SK-N-SH (cell line): Measurements from ENCODE around the gene SFT2D1. TPM values are rescaled to one million over a fixed set of nuclear protein-coding genes. Genes with fewer than 3 reads are reported as not detected.

Experiments used
- CTCF ChIA-PET: fragments of 300-600, 350-600 bp; formaldehyde crosslinking; extraction: SDS; loops from one replicate; lab custom pipeline; 2021; lab: Yijun Ruan, JAX
- POLR2A ChIA-PET: fragments of 350-600 bp; sonication (Branson Sonifier 250); formaldehyde crosslinking; extraction: SDS; loops from one replicate; lab custom pipeline; 2020; ENCODE audit warnings: antibody characterized with exemption, inconsistent platforms; lab: Yijun Ruan, JAX
- DNase-seq: peaks from one replicate; pipeline ENCODE4 v3.0.0; 2012
- H2AFZ ChIP-seq: fragments of 200-600 bp; sonication (generic); 2 replicates; pipeline ENCODE4 v1.8.1; 2016; ENCODE audit warnings: antibody characterized with exemption, mild to moderate bottlenecking, low read depth
- H3F3A ChIP-seq: fragments of 200-600 bp; sonication (generic); replicated peaks from 2 replicates; pipeline ENCODE3; 2016; ENCODE audit warnings: antibody characterized with exemption, mild to moderate bottlenecking; ENCODE audit not compliant: insufficient read depth
- H3K27ac ChIP-seq, 2 experiments: fragments of 200-500 bp in 1 of 2; fragments of 200-600 bp in 1 of 2; sonication (Bioruptor generic) in 1 of 2; sonication (generic), shearing (Covaris generic) in 1 of 2; 2 replicates each; pipeline versions ENCODE4 v1.5.1 to v1.6.1; 2014 to 2016; ENCODE audit warnings: low read depth in 2 of 2, inconsistent platforms in 1 of 2, low read length in 1 of 2, mild to moderate bottlenecking in 1 of 2, mixed read lengths in 1 of 2
- H3K27me3 ChIP-seq: fragments of 200-600 bp; sonication (generic), shearing (Covaris generic); 2 replicates; pipeline ENCODE4 v1.6.1; 2016; ENCODE audit warnings: mixed run types; ENCODE audit not compliant: insufficient read depth
- H3K36me3 ChIP-seq, 2 experiments: fragments of 200-500 bp in 1 of 2; fragments of 200-600 bp in 1 of 2; sonication (Bioruptor generic) in 1 of 2; sonication (generic) in 1 of 2; replicated peaks in 1 of 2; 2 replicates each; pipeline versions ENCODE3 to v1.5.1; 2014 to 2016; ENCODE audit warnings: low read length in 1 of 2, mild to moderate bottlenecking in 1 of 2; ENCODE audit not compliant: insufficient read depth in 2 of 2, control insufficient read depth in 1 of 2
- H3K4me1 ChIP-seq, 2 experiments: fragments of 200-500 bp in 1 of 2; fragments of 200-600 bp in 1 of 2; sonication (Bioruptor generic) in 1 of 2; sonication (generic), shearing (Covaris generic) in 1 of 2; 2 replicates each; pipeline versions ENCODE4 v1.5.1 to v1.6.1; 2014 to 2016; ENCODE audit warnings: low read depth in 1 of 2, low read length in 1 of 2, mixed run types in 1 of 2; ENCODE audit not compliant: insufficient read depth in 2 of 2, control insufficient read depth in 1 of 2
- H3K4me2 ChIP-seq: fragments of 200-600 bp; sonication (generic), shearing (Covaris generic); 2 replicates; pipeline ENCODE4 v1.6.1; 2017; ENCODE audit warnings: mixed run types
- H3K4me3 ChIP-seq, 2 experiments: fragments of 200-500 bp in 1 of 2; fragments of 200-600 bp in 1 of 2; sonication (Bioruptor generic) in 1 of 2; sonication (generic), shearing (Covaris generic) in 1 of 2; 2 replicates each; pipeline versions ENCODE4 v1.5.1 to v1.8.1; 2014 to 2016; ENCODE audit warnings: low read depth in 2 of 2, inconsistent platforms in 1 of 2, low read length in 1 of 2, mild to moderate bottlenecking in 1 of 2, mixed read lengths in 1 of 2, moderate library complexity in 1 of 2
- H3K79me2 ChIP-seq: fragments of 200-600 bp; sonication (generic); 2 replicates; pipeline ENCODE4 v1.8.1; 2017; ENCODE audit warnings: mild to moderate bottlenecking; ENCODE audit not compliant: insufficient read depth
- H3K9ac ChIP-seq: fragments of 200-600 bp; sonication (generic); 2 replicates; pipeline ENCODE4 v1.6.1; 2017; ENCODE audit warnings: mixed run types
- H3K9me2 ChIP-seq: fragments of 200-600 bp; sonication (generic); 2 replicates; pipeline ENCODE4 v1.6.1; 2017; ENCODE audit warnings: mixed run types
- H3K9me3 ChIP-seq: fragments of 200-600 bp; sonication (generic); 2 replicates; pipeline ENCODE4 v1.6.1; 2017; ENCODE audit warnings: mixed run types, mild to moderate bottlenecking, moderate library complexity
- H4K20me1 ChIP-seq: fragments of 200-600 bp; sonication (generic); 2 replicates; pipeline ENCODE4 v1.6.1; 2017; ENCODE audit warnings: mild to moderate bottlenecking, mixed run types; ENCODE audit not compliant: insufficient read depth
- CHD2 ChIP-seq: fragments of 150-350 bp; IDR thresholded peaks from 2 replicates; pipeline ENCODE4 v1.6.1; 2018; ENCODE audit warnings: low read length; ENCODE audit not compliant: partially characterized antibody
- ELF1 ChIP-seq: IDR thresholded peaks from 2 replicates; pipeline ENCODE4 v1.4.0; 2012
- FOXM1 ChIP-seq: IDR thresholded peaks from 2 replicates; pipeline ENCODE4 v1.4.0; 2012; ENCODE audit warnings: low read depth, mild to moderate bottlenecking
- GATA2 ChIP-seq: sonication (generic); formaldehyde crosslinking; IDR thresholded peaks from 2 replicates; pipeline ENCODE4 v1.5.0; 2020; ENCODE audit warnings: mild to moderate bottlenecking, missing genetic modification reagents
- MEF2A ChIP-seq: IDR thresholded peaks from 2 replicates; pipeline ENCODE4 v1.4.0; 2012; ENCODE audit warnings: low read depth, borderline replicate concordance
- MXI1 ChIP-seq: IDR thresholded peaks from 2 replicates; pipeline ENCODE4 v1.6.1; 2012; ENCODE audit warnings: mild to moderate bottlenecking, low read depth, low read length, improper control_type of control experiment
- NFIC ChIP-seq: IDR thresholded peaks from 2 replicates; pipeline ENCODE4 v1.4.0; 2012; ENCODE audit warnings: borderline replicate concordance
- NRF1 ChIP-seq: IDR thresholded peaks from 2 replicates; pipeline ENCODE4 v1.6.1; 2012; ENCODE audit warnings: low read depth, mild to moderate bottlenecking, low read length
- RAD21 ChIP-seq: IDR thresholded peaks from 2 replicates; pipeline ENCODE4 v1.6.1; 2012; ENCODE audit warnings: mild to moderate bottlenecking, low read length
- SIN3A ChIP-seq: IDR thresholded peaks from 2 replicates; pipeline ENCODE4 v1.6.1; 2012; ENCODE audit warnings: low read depth, mild to moderate bottlenecking, low read length, moderate library complexity, borderline replicate concordance
- SMC3 ChIP-seq: IDR thresholded peaks from 2 replicates; pipeline ENCODE4 v1.6.1; 2012; ENCODE audit warnings: low read depth, low read length, improper control_type of control experiment
- TCF12 ChIP-seq: IDR thresholded peaks from 2 replicates; pipeline ENCODE4 v1.4.0; 2012
- TEAD4 ChIP-seq: IDR thresholded peaks from 2 replicates; pipeline ENCODE4 v1.4.0; 2012; ENCODE audit warnings: mild to moderate bottlenecking, borderline replicate concordance; ENCODE audit not compliant: insufficient read depth
- YY1 ChIP-seq: IDR thresholded peaks from 2 replicates; pipeline ENCODE4 v1.4.0; 2012; ENCODE audit warnings: low read depth, mild to moderate bottlenecking
- whole genome bisulfite sequencing: methylation state at CpG from one replicate; pipeline ENCODE4 v1.1.6; 2017; ENCODE audit warnings: low lambda C conversion rate; 5-methylcytosine and 5-hydroxymethylcytosine counted together
- polyA plus RNA-seq, 3 experiments: library from polyadenylated mRNA; depleted of rRNA; stranded (reverse); fragments of >200 nt; gene quantifications; 2 replicates each; pipeline ENCODE4 v1.2.3, GENCODE V29; 2012
- TF ChIP-seq, protein P1 (sequence below): IDR thresholded peaks from 2 replicates; pipeline ENCODE4 v1.4.0; 2012; ENCODE audit warnings: low read depth, borderline replicate concordance
- TF ChIP-seq, protein P2 (sequence below): fragments of 150-350 bp; IDR thresholded peaks from 2 replicates; pipeline ENCODE4 v1.6.1; 2017; ENCODE audit warnings: antibody characterized with exemption, low read length, low read depth, borderline replicate concordance
- TF ChIP-seq, protein P3 (sequence below): fragments of 200-600 bp; sonication (generic); IDR thresholded peaks from 2 replicates; pipeline ENCODE4 v1.6.1; 2017; ENCODE audit warnings: antibody characterized with exemption, mild to moderate bottlenecking, moderate library complexity
- TF ChIP-seq, protein P4 (sequence below): IDR thresholded peaks from 2 replicates; pipeline ENCODE4 v1.4.0; 2012; ENCODE audit warnings: low read depth, borderline replicate concordance

The SFT2D1 gene
- polyA plus RNA-seq, 1 of the 3 experiments (the other 2 are of a cell fraction), result 131 TPM

DNA sequence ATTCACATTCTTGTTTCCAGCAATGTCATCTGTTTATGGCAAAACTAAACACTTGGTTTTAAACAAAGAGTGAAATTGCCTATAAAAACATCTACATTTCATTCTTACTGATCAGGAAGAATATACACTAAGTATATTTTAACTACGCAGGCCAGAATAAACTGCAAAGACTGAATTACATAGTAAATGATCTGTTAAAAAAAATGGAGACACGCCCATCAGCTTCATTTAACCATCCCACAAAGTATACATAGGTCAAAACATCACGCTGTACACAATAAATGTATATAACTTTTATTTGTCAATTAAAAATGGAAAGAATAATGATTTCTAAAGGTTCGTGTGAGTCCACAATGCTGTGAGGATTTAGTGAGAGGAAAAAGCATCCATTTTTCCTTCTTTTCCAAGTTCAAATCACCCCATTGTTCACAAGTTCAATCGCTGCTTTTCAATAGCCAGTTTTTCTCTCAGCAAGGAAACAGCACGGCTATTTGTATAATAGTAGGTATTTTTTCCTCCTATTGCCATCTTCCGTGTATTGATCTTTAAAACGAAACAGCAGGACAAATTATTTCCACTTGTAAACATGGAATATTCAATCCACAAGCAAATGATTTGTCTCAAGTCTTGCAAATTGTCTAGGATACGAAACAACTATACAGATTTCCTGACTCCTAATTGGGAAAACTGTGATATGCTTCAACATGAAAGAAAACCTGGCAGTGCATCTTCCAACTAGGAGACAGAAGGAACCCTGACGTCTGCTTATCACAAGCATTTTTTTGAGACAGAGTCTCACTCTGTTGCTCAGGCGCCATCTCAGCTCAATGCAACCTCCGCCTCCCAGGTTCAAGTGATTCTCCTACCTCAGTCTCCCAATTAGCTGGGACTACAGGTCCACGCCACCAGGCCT, 10.6 kb downstream of the SFT2D1 start (continued):
- TF ChIP-seq, protein P1, sequence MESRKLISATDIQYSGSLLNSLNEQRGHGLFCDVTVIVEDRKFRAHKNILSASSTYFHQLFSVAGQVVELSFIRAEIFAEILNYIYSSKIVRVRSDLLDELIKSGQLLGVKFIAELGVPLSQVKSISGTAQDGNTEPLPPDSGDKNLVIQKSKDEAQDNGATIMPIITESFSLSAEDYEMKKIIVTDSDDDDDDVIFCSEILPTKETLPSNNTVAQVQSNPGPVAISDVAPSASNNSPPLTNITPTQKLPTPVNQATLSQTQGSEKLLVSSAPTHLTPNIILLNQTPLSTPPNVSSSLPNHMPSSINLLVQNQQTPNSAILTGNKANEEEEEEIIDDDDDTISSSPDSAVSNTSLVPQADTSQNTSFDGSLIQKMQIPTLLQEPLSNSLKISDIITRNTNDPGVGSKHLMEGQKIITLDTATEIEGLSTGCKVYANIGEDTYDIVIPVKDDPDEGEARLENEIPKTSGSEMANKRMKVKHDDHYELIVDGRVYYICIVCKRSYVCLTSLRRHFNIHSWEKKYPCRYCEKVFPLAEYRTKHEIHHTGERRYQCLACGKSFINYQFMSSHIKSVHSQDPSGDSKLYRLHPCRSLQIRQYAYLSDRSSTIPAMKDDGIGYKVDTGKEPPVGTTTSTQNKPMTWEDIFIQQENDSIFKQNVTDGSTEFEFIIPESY, result no peak
- TF ChIP-seq ELF1 (no peak), TEAD4 (no peak), RAD21 (no peak)
- TF ChIP-seq, protein P2, sequence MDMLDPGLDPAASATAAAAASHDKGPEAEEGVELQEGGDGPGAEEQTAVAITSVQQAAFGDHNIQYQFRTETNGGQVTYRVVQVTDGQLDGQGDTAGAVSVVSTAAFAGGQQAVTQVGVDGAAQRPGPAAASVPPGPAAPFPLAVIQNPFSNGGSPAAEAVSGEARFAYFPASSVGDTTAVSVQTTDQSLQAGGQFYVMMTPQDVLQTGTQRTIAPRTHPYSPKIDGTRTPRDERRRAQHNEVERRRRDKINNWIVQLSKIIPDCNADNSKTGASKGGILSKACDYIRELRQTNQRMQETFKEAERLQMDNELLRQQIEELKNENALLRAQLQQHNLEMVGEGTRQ, result no peak

DNA sequence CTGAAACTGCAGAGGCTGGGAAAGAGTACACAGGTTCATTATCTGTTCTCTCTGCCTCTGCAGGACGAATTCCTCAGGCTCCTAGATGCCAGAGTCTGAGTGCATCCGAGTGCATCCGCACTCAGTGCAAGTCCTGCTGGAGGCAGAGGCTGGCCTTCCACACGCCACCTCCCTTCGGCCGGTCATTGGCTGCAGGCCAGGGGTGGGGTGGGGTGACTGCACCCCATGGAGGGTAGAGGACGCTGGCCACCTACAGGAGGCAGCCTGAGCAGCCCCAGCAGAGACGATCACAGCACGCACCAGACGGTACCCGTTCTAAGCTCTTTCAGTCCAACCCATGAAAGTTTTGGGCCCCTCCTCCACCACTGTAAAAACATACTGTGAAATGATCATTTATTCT, 11.7 kb downstream of the SFT2D1 start:
- CTCF ChIA-PET, result interaction anchor here (0.6 to 1.3 kb wide), 4 partner anchors 12 to 108 kb away, joined by 3 to 5 read pairs (median 4); partner anchors contain the start of genes PRR18 and SFT2D1
- H2AFZ ChIP-seq, result no peak overlapping the region
- peaks cover 66% of the 10 kb centered on the region for H4K20me1 ChIP-seq
- POLR2A ChIA-PET, result interaction anchor here (1.0 kb wide), 1 partner anchor 11 kb away, joined by 3 read pairs; no protein-coding TSS in a partner anchor
- H3K9me3 ChIP-seq, result no peaks in the 10 kb centered on the region
- DNase-seq, result peak; percentile 94
- 0 out of 4 replicates have a peak overlapping the region, but pooled peaks of 1 of the 2 experiments have one; percentile 26 for H3K4me3 ChIP-seq
- peaks cover 0 to 8% of the 10 kb centered on the region in 2 experiments; a peak in 2 of 4 replicates for H3K4me1 ChIP-seq
- TF ChIP-seq MEF2A (no peak), NFIC (peak; percentile 73), TCF12 (no peak), SMC3 (no peak; the same call in 1 of the 2 replicates), FOXM1 (no peak), TEAD4 (no peak), YY1 (no peak), MXI1 (0 out of 2 replicates have a peak, but pooled peaks have one; percentile 35), RAD21 (peak; percentile 42), CHD2 (no peak), GATA2 (no peak), SIN3A (no peak), NRF1 (no peak)
- TF ChIP-seq, protein P3, sequence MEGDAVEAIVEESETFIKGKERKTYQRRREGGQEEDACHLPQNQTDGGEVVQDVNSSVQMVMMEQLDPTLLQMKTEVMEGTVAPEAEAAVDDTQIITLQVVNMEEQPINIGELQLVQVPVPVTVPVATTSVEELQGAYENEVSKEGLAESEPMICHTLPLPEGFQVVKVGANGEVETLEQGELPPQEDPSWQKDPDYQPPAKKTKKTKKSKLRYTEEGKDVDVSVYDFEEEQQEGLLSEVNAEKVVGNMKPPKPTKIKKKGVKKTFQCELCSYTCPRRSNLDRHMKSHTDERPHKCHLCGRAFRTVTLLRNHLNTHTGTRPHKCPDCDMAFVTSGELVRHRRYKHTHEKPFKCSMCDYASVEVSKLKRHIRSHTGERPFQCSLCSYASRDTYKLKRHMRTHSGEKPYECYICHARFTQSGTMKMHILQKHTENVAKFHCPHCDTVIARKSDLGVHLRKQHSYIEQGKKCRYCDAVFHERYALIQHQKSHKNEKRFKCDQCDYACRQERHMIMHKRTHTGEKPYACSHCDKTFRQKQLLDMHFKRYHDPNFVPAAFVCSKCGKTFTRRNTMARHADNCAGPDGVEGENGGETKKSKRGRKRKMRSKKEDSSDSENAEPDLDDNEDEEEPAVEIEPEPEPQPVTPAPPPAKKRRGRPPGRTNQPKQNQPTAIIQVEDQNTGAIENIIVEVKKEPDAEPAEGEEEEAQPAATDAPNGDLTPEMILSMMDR, result peak; percentile 38
- TF ChIP-seq, protein P1, result no peak
- TF ChIP-seq, protein P4, sequence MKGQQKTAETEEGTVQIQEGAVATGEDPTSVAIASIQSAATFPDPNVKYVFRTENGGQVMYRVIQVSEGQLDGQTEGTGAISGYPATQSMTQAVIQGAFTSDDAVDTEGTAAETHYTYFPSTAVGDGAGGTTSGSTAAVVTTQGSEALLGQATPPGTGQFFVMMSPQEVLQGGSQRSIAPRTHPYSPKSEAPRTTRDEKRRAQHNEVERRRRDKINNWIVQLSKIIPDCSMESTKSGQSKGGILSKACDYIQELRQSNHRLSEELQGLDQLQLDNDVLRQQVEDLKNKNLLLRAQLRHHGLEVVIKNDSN, result no peak
- TF ChIP-seq, all 33 proteins: peak for 4
- Histone ChIP-seq H3F3A (peaks cover 5% of the 10 kb centered on the region), H3K36me3 (peaks cover 19 to 43% of the 10 kb centered on the region in 2 experiments), H3K9ac (no peak overlapping the region), H3K79me2 (peaks cover 87% of the 10 kb centered on the region), H3K27ac (no peak overlapping the region; a peak in 1 of 4 replicates), H3K27me3 (no peaks in the 10 kb centered on the region), H3K9me2 (no peaks in the 10 kb centered on the region), H3K4me2 (peak overlapping the region; percentile 38; the same call in 1 of the 2 replicates)
- WGBS, result 15% methylated on average over 2 of the region's 11 CpGs
